Measurements from ENCODE around the gene CBFB. TPM values are rescaled to one million over a fixed set of nuclear protein-coding genes. Genes with fewer than 3 reads are reported as not detected.

CBFB gene
- total and polyA plus RNA-seq, 2 of the 4 experiments (the other 2 are of a cell fraction): 44.2 to 48.0 TPM

- Histone ChIP-seq H2BK5ac (ENCODE audit: low read depth, low read length, poor library complexity, severe bottlenecking) (no peak overlapping the region), H3K14ac (replicated peaks; ENCODE audit: low read depth, low read length) (no peak overlapping the region), H3K27ac (ENCODE audit: insufficient read depth, low read length) (no peak overlapping the region), H3K23ac (ENCODE audit: low read depth, low read length) (no peak overlapping the region), H2AK5ac (ENCODE audit: low read depth, low read length) (no peak overlapping the region), H3K79me1 (ENCODE audit: low read depth in 1 of 2, low read length in 2 of 2) (peaks cover 23 to 41% of the 10 kb centered on the region in 2 experiments), H2AK9ac (replicated peaks; ENCODE audit: low read depth, low read length, poor library complexity) (no peak overlapping the region), H3K27me3 (ENCODE audit: control insufficient read depth, insufficient read depth, low read length) (no peaks in the 10 kb centered on the region), H3K18ac (ENCODE audit: low read depth, low read length) (no peak overlapping the region), H4K5ac (ENCODE audit: low read depth, low read length) (no peak overlapping the region; the same call in 1 of the 2 replicates), H2AFZ (replicated peaks; ENCODE audit: low read length, poor library complexity) (no peak overlapping the region), H4K91ac (ENCODE audit: insufficient read depth, low read depth, low read length) (no peak overlapping the region), H3K9ac (ENCODE audit: low read depth, low read length) (no peak overlapping the region), H4K20me1 (ENCODE audit: insufficient read depth, low read length) (peaks cover 14% of the 10 kb centered on the region; the same call in 1 of the 2 replicates), H2BK120ac (ENCODE audit: low read depth, low read length) (no peak overlapping the region), H3K4ac (ENCODE audit: low read depth, low read length) (peak overlapping the region; percentile 27; the same call in 1 of the 2 replicates), H3K9me3 (ENCODE audit: control insufficient read depth, insufficient read depth, low read length) (no peaks in the 10 kb centered on the region), H3K36me3 (ENCODE audit: control insufficient read depth, insufficient read depth, low read length) (no peaks in the 10 kb centered on the region), H4K8ac (ENCODE audit: low read depth in 2 of 2, low read length in 2 of 2) (peak overlapping the region in 1 of 2 experiments; percentile 76; a peak in 1 of 4 replicates), H2BK15ac (ENCODE audit: low read depth, low read length) (no peak overlapping the region), H3K4me2 (ENCODE audit: low read depth, low read length) (no peak overlapping the region), H2BK20ac (ENCODE audit: low read depth, low read length) (no peak overlapping the region), H3K4me1 (ENCODE audit: control insufficient read depth, insufficient read depth, low read length) (peaks cover 9% of the 10 kb centered on the region), H3K4me3 (ENCODE audit: insufficient read depth, low read depth, low read length) (no peak overlapping the region), H3K9me1 (ENCODE audit: insufficient read depth, low read length) (peaks cover 7% of the 10 kb centered on the region), H3K56ac (ENCODE audit: extremely low read depth, insufficient read depth, low read length) (no peak overlapping the region)
- DNase-seq (no peak), ATAC-seq (ENCODE audit: low read depth) (no peak)
- no TSS peak for BruUV-seq (replicated peaks)
- no peak for TF ChIP-seq CHD1 (IDR thresholded peaks at IDR 0.05; ENCODE audit: low read depth, low read length)
- TF ChIP-seq POLR2A (IDR thresholded peaks at IDR 0.05; ENCODE audit: low read depth, low read length): no peak
- no peak for TF ChIP-seq NFE2L2 (IDR thresholded peaks at IDR 0.05; ENCODE audit: low read depth, low read length)
- no peak for TF ChIP-seq ELK1 (IDR thresholded peaks at IDR 0.05; ENCODE audit: borderline replicate concordance, low read depth, low read length)
- TF ChIP-seq, protein P1, sequence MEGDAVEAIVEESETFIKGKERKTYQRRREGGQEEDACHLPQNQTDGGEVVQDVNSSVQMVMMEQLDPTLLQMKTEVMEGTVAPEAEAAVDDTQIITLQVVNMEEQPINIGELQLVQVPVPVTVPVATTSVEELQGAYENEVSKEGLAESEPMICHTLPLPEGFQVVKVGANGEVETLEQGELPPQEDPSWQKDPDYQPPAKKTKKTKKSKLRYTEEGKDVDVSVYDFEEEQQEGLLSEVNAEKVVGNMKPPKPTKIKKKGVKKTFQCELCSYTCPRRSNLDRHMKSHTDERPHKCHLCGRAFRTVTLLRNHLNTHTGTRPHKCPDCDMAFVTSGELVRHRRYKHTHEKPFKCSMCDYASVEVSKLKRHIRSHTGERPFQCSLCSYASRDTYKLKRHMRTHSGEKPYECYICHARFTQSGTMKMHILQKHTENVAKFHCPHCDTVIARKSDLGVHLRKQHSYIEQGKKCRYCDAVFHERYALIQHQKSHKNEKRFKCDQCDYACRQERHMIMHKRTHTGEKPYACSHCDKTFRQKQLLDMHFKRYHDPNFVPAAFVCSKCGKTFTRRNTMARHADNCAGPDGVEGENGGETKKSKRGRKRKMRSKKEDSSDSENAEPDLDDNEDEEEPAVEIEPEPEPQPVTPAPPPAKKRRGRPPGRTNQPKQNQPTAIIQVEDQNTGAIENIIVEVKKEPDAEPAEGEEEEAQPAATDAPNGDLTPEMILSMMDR (conservative IDR thresholded peaks at IDR 0.05; ENCODE audit: low read depth, low read length): no peak
- no peak for TF ChIP-seq FOS (IDR thresholded peaks at IDR 0.05; ENCODE audit: low read depth, low read length)
- no peak for TF ChIP-seq MAFK (IDR thresholded peaks at IDR 0.05; ENCODE audit: low read depth, low read length)
- no peak for TF ChIP-seq MAZ (IDR thresholded peaks at IDR 0.05; ENCODE audit: borderline replicate concordance, low read depth, low read length)
- no peak for TF ChIP-seq CEBPB (IDR thresholded peaks at IDR 0.05; ENCODE audit: low read depth, low read length)
- TF ChIP-seq SMC3 (IDR thresholded peaks at IDR 0.05; ENCODE audit: low read depth, low read length): no peak
- no peak for TF ChIP-seq RCOR1 (IDR thresholded peaks at IDR 0.05; ENCODE audit: insufficient replicate concordance, low read length)
- no peak for TF ChIP-seq BHLHE40 (IDR thresholded peaks at IDR 0.05; ENCODE audit: low read depth, low read length)
- no peak for TF ChIP-seq USF2 (IDR thresholded peaks at IDR 0.05; ENCODE audit: low read depth, low read length)
- 100% methylated on average over 4 of the region's 6 CpGs; no CpG with 5 or more reads in 1 of the 2 experiments for WGBS, 2 experiments (ENCODE audit: extremely low coverage in 2 of 2, insufficient read length in 1 of 2)
- dilution Hi-C loops (cut with HindIII; ENCODE audit: low sequenced_read_pairs, unreplicated experiment): no loop called here
- intact Hi-C loops (cut with micrococcal nuclease): no loop called here
- POLR2A ChIA-PET (ENCODE audit: unreplicated experiment): no interaction called here
- in situ Hi-C loops (cut with MboI; ENCODE audit: low sequenced_read_pairs): no loop called here
- CTCF ChIA-PET: no interaction called here
Measured at GRCh38 chr16:67108489-67108888, 79.5 kb downstream of the CBFB start.

Data from IMR-90 (cell line).